ENCODE results near the gene TAS2R1.

GRCh38 chr5:9630251-9630650 is at the start of gene TAS2R1:
- TF ChIP-seq EZH2 (IDR thresholded peaks at IDR 0.05; ENCODE audit: insufficient read depth, poor library complexity, severe bottlenecking) (no peak), EZH2phosphoT487 (IDR thresholded peaks at IDR 0.05; ENCODE audit: insufficient read depth, low read depth) (no peak)

Data from GM23248 (cell line).